ENCODE results near the gene ITGB3. TPM values are rescaled to one million over a fixed set of nuclear protein-coding genes. Genes with fewer than 3 reads are reported as not detected.
A peak's percentile ranks its signal among the peaks of the same experiment; 100 is the strongest.

Gene ITGB3
- total RNA-seq = 10 to 100 TPM in 1 of 3 donors, 1 to 10 TPM in 2; 3.9 to 58.4 (median 6.8) TPM
- long read RNA-seq, donor 1, transcript ITGB3-201 (15 exons, 3,995 nt) = major isoform, 12 of 46 reads
- long read RNA-seq, donor 1, partial matches to known transcripts = 27 of 46 reads
- long read RNA-seq, donor 1, other reads (novel, unspliced or antisense) = 6 of 46 reads
- long read RNA-seq, donor 2, partial matches to known transcripts = 1 of 1 reads
- long read RNA-seq, donor 2, other reads (novel, unspliced or antisense) = 0 of 1 reads

GRCh38 chr17:47253541-47254402 lies at the start of gene ITGB3:
Gene ITGB3 (plus strand): TSS chr17:47253827. CDS start chr17:47253862, 35 bp downstream.
- ATAC-seq (peak; percentile 95), DNase-seq (peak; percentile 75 to 84 (median 78))
- intact Hi-C loops (cut with DNase I, micrococcal nuclease) = no loop called here
- H3K4me3 ChIP-seq = peak within 1 kb of the TSS; percentile 36
- TF ChIP-seq, protein P1, sequence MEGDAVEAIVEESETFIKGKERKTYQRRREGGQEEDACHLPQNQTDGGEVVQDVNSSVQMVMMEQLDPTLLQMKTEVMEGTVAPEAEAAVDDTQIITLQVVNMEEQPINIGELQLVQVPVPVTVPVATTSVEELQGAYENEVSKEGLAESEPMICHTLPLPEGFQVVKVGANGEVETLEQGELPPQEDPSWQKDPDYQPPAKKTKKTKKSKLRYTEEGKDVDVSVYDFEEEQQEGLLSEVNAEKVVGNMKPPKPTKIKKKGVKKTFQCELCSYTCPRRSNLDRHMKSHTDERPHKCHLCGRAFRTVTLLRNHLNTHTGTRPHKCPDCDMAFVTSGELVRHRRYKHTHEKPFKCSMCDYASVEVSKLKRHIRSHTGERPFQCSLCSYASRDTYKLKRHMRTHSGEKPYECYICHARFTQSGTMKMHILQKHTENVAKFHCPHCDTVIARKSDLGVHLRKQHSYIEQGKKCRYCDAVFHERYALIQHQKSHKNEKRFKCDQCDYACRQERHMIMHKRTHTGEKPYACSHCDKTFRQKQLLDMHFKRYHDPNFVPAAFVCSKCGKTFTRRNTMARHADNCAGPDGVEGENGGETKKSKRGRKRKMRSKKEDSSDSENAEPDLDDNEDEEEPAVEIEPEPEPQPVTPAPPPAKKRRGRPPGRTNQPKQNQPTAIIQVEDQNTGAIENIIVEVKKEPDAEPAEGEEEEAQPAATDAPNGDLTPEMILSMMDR (IDR thresholded peaks at IDR 0.05) = peak; percentile 22
- no peaks in the 10 kb centered on the region for H3K9me3 ChIP-seq
- H3K36me3 ChIP-seq (ENCODE audit: low read depth) = no peaks in the 10 kb centered on the region
- peaks cover 11% of the 10 kb centered on the region for H3K4me1 ChIP-seq (ENCODE audit: low read depth)

DNA sequence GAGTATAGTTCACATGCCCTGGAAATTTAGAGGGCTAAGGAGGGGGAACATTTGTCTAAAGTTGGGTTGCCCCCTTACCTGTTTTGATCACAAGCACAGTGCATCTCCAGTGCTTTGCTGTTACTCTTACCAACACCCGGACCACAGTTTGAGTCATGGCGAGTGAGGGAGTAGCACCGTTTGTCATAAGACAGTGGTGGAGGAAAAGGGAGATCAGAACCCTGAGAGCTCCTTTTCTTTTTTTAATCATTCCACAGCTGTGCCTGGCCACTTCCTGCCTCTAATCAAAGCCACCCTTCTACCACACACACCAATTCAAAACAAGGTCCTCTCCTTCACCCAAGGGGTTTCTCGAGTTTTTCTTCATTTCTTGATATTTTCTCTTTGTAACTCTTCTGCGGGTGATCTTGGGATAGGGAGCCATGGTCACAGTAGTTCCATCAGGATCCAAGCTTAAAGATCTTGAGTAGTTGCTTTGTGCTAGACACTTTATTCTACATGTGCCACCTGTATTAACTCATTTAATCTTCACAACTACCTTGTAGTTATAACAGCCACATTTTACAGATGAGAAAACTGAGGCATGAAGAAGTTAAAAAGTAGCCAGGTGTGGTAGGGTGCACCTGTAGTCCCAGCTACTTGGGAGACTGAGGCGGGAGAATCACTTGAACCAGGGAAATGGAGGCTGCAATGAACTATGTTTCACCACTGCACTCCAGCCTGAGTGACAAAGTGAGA lies 49.5 kb upstream of the ITGB3 start:
- Histone ChIP-seq H3K4me3 (no peak overlapping the region), H3K4me1 (ENCODE audit: low read depth) (peaks cover 21% of the 10 kb centered on the region), H3K9me3 (no peaks in the 10 kb centered on the region), H3K36me3 (ENCODE audit: low read depth) (no peaks in the 10 kb centered on the region)
- TF ChIP-seq, protein P1 (IDR thresholded peaks at IDR 0.05) = no peak
- DNase-seq (no peak), ATAC-seq (peak; percentile 14)
- intact Hi-C loops (cut with DNase I, micrococcal nuclease) = no loop called here

GRCh38 chr17:47204722-47205418 lies 48.8 kb upstream of the ITGB3 start:
- intact Hi-C loops (cut with DNase I, micrococcal nuclease) = no loop called here
- no peaks in the 10 kb centered on the region for H3K9me3 ChIP-seq
- ATAC-seq (peak; percentile 64), DNase-seq (peak in 1 of 3 donors; percentile 32)
- TF ChIP-seq, protein P1 (IDR thresholded peaks at IDR 0.05) = no peak
- H3K4me3 ChIP-seq = no peak overlapping the region
- no peaks in the 10 kb centered on the region for H3K36me3 ChIP-seq (ENCODE audit: low read depth)
- peaks cover 21% of the 10 kb centered on the region for H3K4me1 ChIP-seq (ENCODE audit: low read depth)

DNA sequence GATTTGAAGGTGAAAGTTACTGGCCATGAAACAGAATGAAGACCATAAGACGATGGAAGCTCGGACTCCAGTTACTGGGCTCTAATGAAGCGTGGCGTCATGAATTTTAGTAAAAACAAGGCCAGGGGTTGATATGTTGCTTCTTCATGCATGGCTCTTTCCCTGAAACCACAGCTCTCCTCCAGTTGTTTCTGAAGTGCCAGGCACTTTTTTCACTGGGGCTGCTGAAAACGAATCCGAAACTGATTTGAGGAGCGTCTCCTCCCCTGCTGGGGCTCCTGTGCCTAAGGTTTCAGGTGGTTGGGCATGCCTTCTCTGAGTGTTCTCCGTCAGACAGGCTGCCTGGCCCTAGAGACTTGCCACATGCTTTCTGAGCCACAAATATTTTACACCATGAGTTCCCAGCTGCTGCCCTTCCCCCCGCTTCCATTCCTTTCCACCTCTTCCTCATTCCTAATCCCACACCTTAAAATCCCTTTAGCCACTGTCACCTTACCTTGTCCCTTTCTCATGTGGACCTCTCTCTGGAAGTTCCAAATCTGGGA lies 48.1 kb upstream of the ITGB3 start:
- Histone ChIP-seq H3K9me3 (no peaks in the 10 kb centered on the region), H3K4me1 (ENCODE audit: low read depth) (peaks cover 20% of the 10 kb centered on the region), H3K36me3 (ENCODE audit: low read depth) (no peaks in the 10 kb centered on the region), H3K4me3 (no peak overlapping the region)
- ATAC-seq = peak; percentile 80
- peak; percentile 56 to 74 (median 64) for DNase-seq
- intact Hi-C loops (cut with DNase I, micrococcal nuclease) = no loop called here
- TF ChIP-seq, protein P1 (IDR thresholded peaks at IDR 0.05) = no peak
